HepG2 (cell line): Measurements from ENCODE around the gene SCYL1. TPM values are rescaled to one million over a fixed set of nuclear protein-coding genes. Genes with fewer than 3 reads are reported as not detected.

ENCODE experiments used
- ATAC-seq: fragments of 200-7000 bp; cut with Tn5 transposase; 3 replicates; pipeline ENCODE4 v1.9.1; 2020; ENCODE audit warnings: mild to moderate bottlenecking, moderate library complexity
- BruUV-seq: library from RNA; stranded (reverse); fragments of 400-500 nt; replicated peaks from 2 replicates; lab custom pipeline; 2021; lab: Mats Ljungman, UMichigan
- CTCF ChIA-PET: fragments of 300-600 bp; formaldehyde crosslinking; extraction: SDS; loops from one replicate; lab custom pipeline; 2021; ENCODE audit warnings: low total read pairs, inconsistent platforms, low intra/inter-chr PET ratio; lab: Yijun Ruan, JAX
- POLR2A ChIA-PET: fragments of 350-600 bp; sonication (Branson Sonifier 250); formaldehyde crosslinking; loops from one replicate; lab custom pipeline; 2020; ENCODE audit warnings: antibody characterized with exemption, inconsistent platforms; lab: Yijun Ruan, JAX
- DNase-seq: peaks from one replicate; pipeline ENCODE4 v3.0.0-alpha.2; 2015; ENCODE audit warnings: low spot score
- FAIRE-seq: peaks from 3 replicates; lab custom pipeline; 2011; peaks lifted over from hg19 to GRCh38; lab: Jason Lieb, UNC
- H2AFZ ChIP-seq: one replicate; pipeline ENCODE4 v1.6.1; 2011; ENCODE audit warnings: low read length, inconsistent platforms
- H3K27ac ChIP-seq: fragments of 300-600 bp; 3 replicates; pipeline ENCODE4 v1.8.0; 2011; ENCODE audit warnings: mixed run types, mild to moderate bottlenecking, mixed read lengths, low read length, inconsistent platforms; ENCODE audit not compliant: insufficient read depth; ENCODE audit errors: extremely low read length
- H3K27me3 ChIP-seq, 2 experiments: fragments of 200-600 bp in 1 of 2; 2 replicates in 1 of 2; 3 replicates in 1 of 2; pipeline versions ENCODE4 v1.6.0 to v1.8.0; 2011; ENCODE audit warnings: low read length in 2 of 2, mild to moderate bottlenecking in 2 of 2, moderate library complexity in 2 of 2, inconsistent platforms in 1 of 2; ENCODE audit not compliant: insufficient read depth in 2 of 2, control insufficient read depth in 1 of 2
- H3K36me3 ChIP-seq, 2 experiments: fragments of 200-600 bp in 1 of 2; replicated peaks in 1 of 2; 2 replicates in 1 of 2; 3 replicates in 1 of 2; pipeline versions ENCODE4 v1.5.1 to v1.8.0; 2011; ENCODE audit warnings: low read length in 2 of 2, inconsistent platforms in 1 of 2; ENCODE audit not compliant: insufficient read depth in 2 of 2, control insufficient read depth in 1 of 2
- H3K4me1 ChIP-seq: 2 replicates; pipeline ENCODE4 v1.5.1; 2012; ENCODE audit warnings: low read length, inconsistent platforms; ENCODE audit not compliant: insufficient read depth
- H3K4me2 ChIP-seq: 2 replicates; pipeline ENCODE4 v1.6.0; 2011; ENCODE audit warnings: low read depth, low read length, inconsistent platforms
- H3K4me3 ChIP-seq, 3 experiments: fragments of 200-600 bp in 1 of 3; sonication (generic), shearing (Covaris generic) in 1 of 3; replicated peaks in 1 of 3; 2 replicates each; pipeline ENCODE4 v1.5.1; 2011 to 2016; ENCODE audit warnings: low read length in 3 of 3, inconsistent platforms in 2 of 3, low read depth in 2 of 3, mild to moderate bottlenecking in 2 of 3, control low read depth in 1 of 3, mixed read lengths in 1 of 3; ENCODE audit not compliant: insufficient read depth in 1 of 3
- H3K79me2 ChIP-seq: one replicate; pipeline ENCODE4 v1.6.1; 2011; ENCODE audit warnings: low read length, inconsistent platforms; ENCODE audit not compliant: insufficient read depth
- H3K9ac ChIP-seq: 2 replicates; pipeline ENCODE4 v1.6.0; 2011; ENCODE audit warnings: mild to moderate bottlenecking, low read depth, low read length, inconsistent platforms; ENCODE audit not compliant: insufficient read depth
- H3K9me3 ChIP-seq: 2 replicates; pipeline ENCODE4 v1.5.1; 2012; ENCODE audit warnings: mild to moderate bottlenecking, low read length
- H4K20me1 ChIP-seq: 2 replicates; pipeline ENCODE4 v1.6.0; 2011; ENCODE audit warnings: inconsistent platforms, mild to moderate bottlenecking, low read length, moderate library complexity; ENCODE audit not compliant: insufficient read depth
- ELF1 ChIP-seq: sonication (generic); formaldehyde crosslinking; IDR thresholded peaks from 2 replicates; pipeline ENCODE4 v1.4.0; 2020; ENCODE audit warnings: missing genetic modification reagents
- HHEX ChIP-seq: IDR thresholded peaks from 2 replicates; pipeline ENCODE4 v1.6.1; 2016; ENCODE audit warnings: control low read depth
- KAT8 ChIP-seq: IDR thresholded peaks from 2 replicates; pipeline ENCODE4 v1.6.1; 2016; ENCODE audit warnings: missing genetic modification reagents, missing compliant biosample characterization
- MZF1 ChIP-seq: sonication (generic); formaldehyde crosslinking; IDR thresholded peaks from 2 replicates; pipeline ENCODE4 v1.8.1; 2023; ENCODE audit warnings: mild to moderate bottlenecking, missing genetic modification reagents, borderline replicate concordance
- NFKBIZ ChIP-seq: IDR thresholded peaks from 2 replicates; pipeline ENCODE4 v1.6.1; 2018; ENCODE audit warnings: missing genetic modification reagents, missing compliant biosample characterization
- POLR2A ChIP-seq, 2 experiments: IDR thresholded peaks; 2 replicates each; pipeline ENCODE4 v1.6.1; 2011; ENCODE audit warnings: low read depth in 2 of 2, low read length in 2 of 2, mild to moderate bottlenecking in 1 of 2, moderate library complexity in 1 of 2; ENCODE audit not compliant: insufficient read depth in 1 of 2
- RBM22 ChIP-seq: fragments of 200-400 bp; formaldehyde crosslinking; optimal IDR thresholded peaks from 2 replicates; pipeline ENCODE3; 2017; ENCODE audit warnings: mild to moderate bottlenecking, low read length, moderate library complexity
- SALL1 ChIP-seq: sonication (generic); formaldehyde crosslinking; IDR thresholded peaks from 2 replicates; pipeline ENCODE4 v1.8.0; 2022; ENCODE audit warnings: mild to moderate bottlenecking, missing genetic modification reagents
- SUZ12 ChIP-seq: fragments of 150-350 bp; IDR thresholded peaks from 2 replicates; pipeline ENCODE4 v1.6.1; 2014; ENCODE audit warnings: low read depth, low read length
- ZNF44 ChIP-seq: sonication (generic); formaldehyde crosslinking; IDR thresholded peaks from 2 replicates; pipeline ENCODE4 v1.5.1; 2020; ENCODE audit warnings: mild to moderate bottlenecking, missing genetic modification reagents
- ZNF710 ChIP-seq: sonication (generic); formaldehyde crosslinking; IDR thresholded peaks from 2 replicates; pipeline ENCODE4 v1.5.0; 2020; ENCODE audit warnings: mild to moderate bottlenecking, missing genetic modification reagents, borderline replicate concordance
- ZXDC ChIP-seq: sonication (generic); formaldehyde crosslinking; IDR thresholded peaks from 2 replicates; pipeline ENCODE4 v1.5.0; 2020; ENCODE audit warnings: mild to moderate bottlenecking, missing genetic modification reagents
- WGBS: methylation state at CpG from one replicate; pipeline ENCODE4 v1.1.6; 2017; ENCODE audit warnings: low lambda C conversion rate; 5-methylcytosine and 5-hydroxymethylcytosine counted together
- in situ Hi-C: cut with HindIII; loops from 2 replicates; pipeline ENCODE4 v1.10.0; 2017; ENCODE audit warnings: low pct_unique_long_range_greater_than_20kb; ENCODE audit not compliant: extremely low pct_ligation_motif_present
- intact Hi-C: fragments of 100-400 bp; cut with micrococcal nuclease; formaldehyde crosslinking; loops from one replicate; pipeline ENCODE4 v1.10.0; 2022; ENCODE audit not compliant: unreplicated experiment
- polyA plus RNA-seq, 8 experiments: library from polyadenylated mRNA; depleted of rRNA in 3 of 8; stranded (reverse) in 7 of 8; unstranded in 1 of 8; fragments of >200 nt; fragmentation: Illumina TruSeq in 4 of 8; extraction: Trizol in 4 of 8; gene quantifications; 2 replicates each; pipeline versions ENCODE4 v1.2.1 to v1.2.3, GENCODE V29; 2011 to 2016; ENCODE audit warnings: low read depth in 4 of 8, missing spikeins in 1 of 8, mixed read lengths in 1 of 8; ENCODE audit not compliant: insufficient read depth in 1 of 8
- total RNA-seq, 5 experiments: library from RNA; depleted of rRNA; stranded (reverse); fragments of >200 nt; fragmentation: Illumina TruSeq; extraction: Trizol; gene quantifications; 2 replicates each; pipeline ENCODE4 v1.2.3, GENCODE V29; 2016; ENCODE audit warnings: low read depth in 1 of 5
- TF ChIP-seq, protein P1 (sequence below): sonication (generic); formaldehyde crosslinking; conservative IDR thresholded peaks from 2 replicates; pipeline ENCODE4 v1.5.0; 2020; ENCODE audit warnings: missing genetic modification reagents

The SCYL1 gene
- total and polyA plus RNA-seq, 2 of the 13 experiments (the other 11 are each of a cell fraction or from before 2014, with no cell fraction given): 65.9 to 103 TPM

DNA sequence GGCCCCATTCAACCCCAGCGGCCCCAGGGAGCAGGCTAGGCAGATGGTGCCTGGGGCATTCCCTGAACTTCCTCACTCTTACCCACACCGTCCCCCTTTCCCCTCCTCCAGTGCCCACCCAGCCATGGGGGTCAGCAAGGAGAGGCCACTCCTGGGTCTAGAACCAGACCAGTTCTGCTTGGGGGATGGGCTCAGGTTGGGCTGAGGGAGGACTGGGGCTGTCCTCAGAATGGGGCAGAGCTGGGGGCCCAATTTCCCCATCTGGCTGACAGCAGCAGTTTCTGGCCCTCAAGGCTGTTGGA lies 12.4 kb downstream of the SCYL1 start:
- Histone ChIP-seq H3K4me1 (no peaks in the 10 kb centered on the region), H3K36me3 (peaks cover 20 to 43% of the 10 kb centered on the region in 2 experiments; a peak in 4 of 5 replicates), H3K9ac (no peak overlapping the region), H3K27me3 (no peaks in the 10 kb centered on the region), H3K4me2 (no peak overlapping the region), H2AFZ (no peak overlapping the region)
- in situ Hi-C loops: no loop called here
- WGBS: no CpG with 5 or more reads among the region's 2 CpGs
- FAIRE-seq (no peak), DNase-seq (no peak), ATAC-seq (no peak)
- ChIA-PET CTCF (no interaction called here), POLR2A (interaction anchor here (0.5 to 1.7 kb wide), 4 partner anchors 8 to 63 kb away, joined by 3 to 7 read pairs (median 4); partner anchors contain the start of gene SCYL1)
- BruUV-seq: no TSS peak
- TF ChIP-seq RBM22: peak; percentile 52
- TF ChIP-seq ZNF710: no peak
- peak in 1 of 2 experiments; percentile 39; a peak in 2 of 4 replicates for TF ChIP-seq POLR2A (IDR thresholded peaks at IDR 0.05; ENCODE audit: insufficient read depth in 1 of 2, low read depth in 2 of 2, low read length in 2 of 2)
- TF ChIP-seq, all 625 proteins: peak for 2
- H4K20me1 ChIP-seq: no peaks in the 10 kb centered on the region
- H3K79me2 ChIP-seq: no peaks in the 10 kb centered on the region
- no peaks in the 10 kb centered on the region for H3K9me3 ChIP-seq
- intact Hi-C loops: no loop called here
- H3K4me3 ChIP-seq: no peak overlapping the region
- H3K27ac ChIP-seq: no peak overlapping the region

DNA sequence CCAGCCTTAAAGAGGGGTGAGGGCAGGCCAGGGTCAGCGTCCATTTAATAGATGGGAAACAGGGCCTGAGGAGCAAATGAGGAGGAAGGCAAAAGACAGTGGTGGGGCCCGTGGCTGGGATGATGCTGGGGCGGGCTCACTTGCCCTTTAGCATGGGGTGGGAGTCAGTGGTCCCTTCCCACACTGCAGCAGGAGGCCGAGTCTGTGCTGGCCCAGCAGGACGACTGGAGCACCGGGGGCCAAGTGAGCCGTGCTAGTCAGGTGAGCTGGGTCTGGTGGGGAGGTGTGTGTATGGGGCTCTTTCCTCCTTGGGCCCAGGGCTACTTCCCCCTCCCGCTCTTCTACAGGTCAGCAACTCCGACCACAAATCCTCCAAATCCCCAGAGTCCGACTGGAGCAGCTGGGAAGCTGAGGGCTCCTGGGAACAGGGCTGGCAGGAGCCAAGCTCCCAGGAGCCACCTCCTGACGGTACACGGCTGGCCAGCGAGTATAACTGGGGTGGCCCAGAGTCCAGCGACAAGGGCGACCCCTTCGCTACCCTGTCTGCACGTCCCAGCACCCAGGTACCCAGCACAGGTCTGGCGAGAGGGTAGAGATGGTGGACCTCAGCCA lies 12.8 kb downstream of the SCYL1 start:
- ChIA-PET POLR2A (interaction anchor here (1.1 to 1.7 kb wide), 3 partner anchors 8 to 14 kb away, joined by 4 to 7 read pairs (median 5); partner anchors contain the start of gene SCYL1), CTCF (no interaction called here)
- TF ChIP-seq SALL1 (CRISPR knock-in tag) (no peak), ZNF44 (no peak), ZXDC (CRISPR knock-in tag) (no peak), HHEX (CRISPR knock-in tag) (no peak), NFKBIZ (CRISPR knock-in tag) (no peak), ELF1 (CRISPR knock-in tag) (no peak), SUZ12 (no peak), MZF1 (CRISPR knock-in tag) (no peak), KAT8 (CRISPR knock-in tag) (no peak)
- TF ChIP-seq, protein P1, sequence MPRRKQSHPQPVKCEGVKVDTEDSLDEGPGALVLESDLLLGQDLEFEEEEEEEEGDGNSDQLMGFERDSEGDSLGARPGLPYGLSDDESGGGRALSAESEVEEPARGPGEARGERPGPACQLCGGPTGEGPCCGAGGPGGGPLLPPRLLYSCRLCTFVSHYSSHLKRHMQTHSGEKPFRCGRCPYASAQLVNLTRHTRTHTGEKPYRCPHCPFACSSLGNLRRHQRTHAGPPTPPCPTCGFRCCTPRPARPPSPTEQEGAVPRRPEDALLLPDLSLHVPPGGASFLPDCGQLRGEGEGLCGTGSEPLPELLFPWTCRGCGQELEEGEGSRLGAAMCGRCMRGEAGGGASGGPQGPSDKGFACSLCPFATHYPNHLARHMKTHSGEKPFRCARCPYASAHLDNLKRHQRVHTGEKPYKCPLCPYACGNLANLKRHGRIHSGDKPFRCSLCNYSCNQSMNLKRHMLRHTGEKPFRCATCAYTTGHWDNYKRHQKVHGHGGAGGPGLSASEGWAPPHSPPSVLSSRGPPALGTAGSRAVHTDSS (CRISPR knock-in tag): no peak

More for the DNA sequence above, 12.8 kb downstream of the SCYL1 start:
- intact Hi-C loops (no loop called here), in situ Hi-C loops (no loop called here)
- Histone ChIP-seq H2AFZ (no peak overlapping the region), H3K9ac (no peak overlapping the region), H3K79me2 (no peaks in the 10 kb centered on the region), H4K20me1 (no peaks in the 10 kb centered on the region), H3K4me3 (no peak overlapping the region), H3K27ac (no peak overlapping the region), H3K27me3 (no peaks in the 10 kb centered on the region), H3K4me1 (no peaks in the 10 kb centered on the region), H3K36me3 (peaks cover 18 to 39% of the 10 kb centered on the region in 2 experiments; a peak in 4 of 5 replicates), H3K9me3 (no peaks in the 10 kb centered on the region), H3K4me2 (no peak overlapping the region)
- FAIRE-seq: no peak
- TSS peak; percentile 30 for BruUV-seq
- ATAC-seq: no peak
- no peak for DNase-seq
- WGBS: 95% methylated on average over 10 of the region's 18 CpGs
